ENCODE measurements around the gene ELF1.

- no peak for TF ChIP-seq EZH2 (IDR thresholded peaks at IDR 0.05)
- TF ChIP-seq POLR2AphosphoS5 (IDR thresholded peaks at IDR 0.05; ENCODE audit: borderline replicate concordance, low read depth, low read length), result no peak
- no peak for TF ChIP-seq FOXP2 (optimal IDR thresholded peaks at IDR 0.05; ENCODE audit: control extremely low read depth, extremely low read length, insufficient read depth)
These were observed 20.6 kb upstream of the ELF1 start for GRCh38 chr13:41039746-41040145.
